ENCODE data around the gene RANBP3L.

Gene RANBP3L

DNA sequence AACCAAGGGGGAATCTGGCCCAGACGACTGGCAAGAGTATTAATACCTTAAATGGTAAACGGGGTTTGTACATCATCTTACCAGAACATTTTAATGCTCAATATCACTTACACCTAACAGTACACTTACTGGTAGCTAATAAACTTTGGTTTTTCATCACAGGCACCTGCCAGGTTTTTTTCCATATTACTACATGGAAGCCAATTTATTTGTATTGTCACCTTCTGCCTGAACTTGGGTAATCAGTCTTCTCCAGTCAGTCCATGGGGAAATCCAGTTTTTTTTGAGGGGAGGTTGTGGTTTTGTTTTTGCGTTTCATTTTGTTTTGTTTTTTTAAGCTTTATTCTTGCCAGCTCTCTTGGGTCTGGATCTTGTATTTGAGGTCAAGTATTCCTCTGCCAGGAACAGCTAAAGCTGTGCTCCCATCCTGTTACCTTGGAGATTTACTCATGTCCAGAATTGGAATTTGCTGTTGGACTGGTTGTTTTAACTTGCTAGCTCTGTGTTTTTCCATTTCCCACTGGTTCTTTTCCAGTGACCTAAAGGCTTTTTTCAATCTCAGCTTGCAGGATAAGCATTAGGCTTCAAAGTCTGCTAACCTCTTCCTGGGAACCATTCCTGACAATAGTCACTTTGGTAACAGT lies 48.9 kb downstream of the RANBP3L start:
- no peak for TF ChIP-seq CTCF (IDR thresholded peaks at IDR 0.05; ENCODE audit: insufficient read depth, low read depth, low read length, missing control alignments)
- no peak overlapping the region for H3K4me3 ChIP-seq (ENCODE audit: low read depth, low read length)
- no peak for DNase-seq (ENCODE audit: low read depth)

- no peak for TF ChIP-seq CTCF (IDR thresholded peaks at IDR 0.05; ENCODE audit: insufficient read depth, low read depth, low read length, missing control alignments)
- no peak overlapping the region for H3K4me3 ChIP-seq (ENCODE audit: low read depth, low read length)
- no peak for DNase-seq (ENCODE audit: low read depth)
Observed at GRCh38 chr5:36251218-36251617, 50.5 kb downstream of the RANBP3L start.

DNA sequence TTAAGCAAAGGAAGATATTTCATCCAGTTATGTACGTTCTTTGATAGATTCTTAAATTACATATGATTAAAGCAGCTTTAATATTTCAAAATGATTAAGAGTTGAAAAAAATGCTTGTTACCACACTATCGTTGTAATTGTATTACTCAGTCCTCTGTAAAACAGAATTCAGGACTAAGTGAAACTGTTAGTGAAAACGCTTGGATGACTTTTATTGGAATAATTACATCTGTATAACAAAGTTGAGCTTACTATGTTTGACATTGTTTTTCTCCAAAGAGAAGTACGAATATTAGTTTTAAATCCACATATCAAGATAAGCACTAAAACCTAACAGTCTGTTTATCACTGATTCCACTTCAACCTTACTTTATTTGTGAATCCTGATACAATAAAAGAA lies 51.3 kb downstream of the RANBP3L start:
- no peak overlapping the region for H3K4me3 ChIP-seq (ENCODE audit: low read depth, low read length)
- DNase-seq (ENCODE audit: low read depth) = no peak
- TF ChIP-seq CTCF (IDR thresholded peaks at IDR 0.05; ENCODE audit: insufficient read depth, low read depth, low read length, missing control alignments) = no peak

DNA sequence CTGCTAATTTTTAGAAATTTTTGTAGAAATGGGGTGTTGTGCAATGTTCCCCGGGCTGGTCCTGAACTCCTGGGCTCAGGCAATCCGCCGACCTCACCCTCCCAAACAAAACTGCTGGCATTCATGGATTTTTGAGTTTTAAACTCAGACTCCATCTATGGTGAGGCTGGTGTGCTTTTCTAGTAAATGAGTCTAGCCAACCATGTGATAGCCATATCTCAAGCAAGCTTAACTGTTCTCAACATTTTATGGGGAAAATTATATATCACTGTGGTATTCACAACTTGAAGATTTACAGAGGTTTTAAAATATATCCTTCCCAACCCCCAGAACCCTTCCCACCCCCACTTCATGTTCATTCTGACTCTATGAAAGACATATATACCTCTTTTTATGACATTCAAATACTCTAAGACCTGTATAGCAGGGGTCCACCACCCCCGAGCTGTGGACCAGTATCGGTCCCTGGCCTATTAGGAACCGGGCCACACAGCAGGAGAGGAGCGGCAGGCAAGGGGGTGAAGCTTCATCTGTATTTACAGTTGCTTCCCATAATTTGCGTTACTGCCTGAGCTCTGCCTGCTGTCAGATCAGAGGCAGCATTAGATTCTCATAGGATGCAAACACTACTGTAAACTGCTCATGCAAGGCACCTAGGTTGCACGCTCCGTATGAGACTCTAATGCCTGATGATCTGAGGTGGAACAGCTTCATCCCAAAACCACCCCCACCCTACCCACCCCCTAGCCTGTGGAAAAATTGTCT lies 55.5 kb downstream of the RANBP3L start:
- TF ChIP-seq CTCF (IDR thresholded peaks at IDR 0.05; ENCODE audit: insufficient read depth, low read depth, low read length, missing control alignments) = no peak
- DNase-seq (ENCODE audit: low read depth) = no peak
- H3K4me3 ChIP-seq (ENCODE audit: low read depth, low read length) = no peak overlapping the region

DNA sequence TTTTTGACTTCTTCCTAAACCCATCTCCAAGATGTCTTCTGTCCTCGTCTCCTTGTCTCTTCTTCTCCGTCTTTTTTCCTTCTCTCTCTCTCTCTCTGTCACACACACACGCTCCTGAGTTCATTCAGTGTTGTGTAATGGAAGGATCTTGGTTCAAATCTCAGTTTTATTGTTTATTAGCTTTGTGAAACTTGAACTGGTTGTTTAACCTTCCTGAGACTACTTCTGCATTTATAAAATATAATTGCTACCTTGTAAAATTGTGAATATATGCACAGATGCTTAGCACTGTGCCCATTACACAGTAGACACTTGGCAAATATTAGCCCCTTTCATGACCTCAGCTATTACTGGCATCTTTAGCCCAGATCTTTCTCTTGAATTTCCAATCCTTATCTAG lies 57.6 kb downstream of the RANBP3L start:
- no peak for DNase-seq (ENCODE audit: low read depth)
- no peak overlapping the region for H3K4me3 ChIP-seq (ENCODE audit: low read depth, low read length)
- TF ChIP-seq CTCF (IDR thresholded peaks at IDR 0.05; ENCODE audit: insufficient read depth, low read depth, low read length, missing control alignments) = no peak

DNA sequence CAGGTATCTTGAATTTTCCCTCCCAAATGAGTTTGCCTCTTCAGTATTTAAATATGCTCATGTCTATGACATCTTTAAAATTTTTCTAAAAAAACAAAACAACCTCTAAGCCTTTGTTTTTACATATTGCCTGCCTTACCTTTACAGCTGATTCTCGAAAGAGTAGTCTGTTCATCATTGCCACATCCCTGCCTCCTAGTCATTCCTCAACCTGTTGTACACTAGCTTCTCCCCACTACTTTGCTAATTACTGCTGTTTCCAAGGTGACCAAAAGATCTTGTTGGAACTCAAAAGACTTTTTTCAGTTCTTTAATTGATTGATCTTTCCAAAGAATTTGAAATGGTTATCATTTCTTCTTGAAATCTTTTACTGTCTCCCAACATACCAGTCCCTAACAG lies 58.0 kb downstream of the RANBP3L start:
- no peak for TF ChIP-seq CTCF (IDR thresholded peaks at IDR 0.05; ENCODE audit: insufficient read depth, low read depth, low read length, missing control alignments)
- H3K4me3 ChIP-seq (ENCODE audit: low read depth, low read length) = no peak overlapping the region
- DNase-seq (ENCODE audit: low read depth) = no peak

Data from GM12865 (cell line).